IMR-90 (cell line): ENCODE results near the gene ISOC1. TPM values are rescaled to one million over a fixed set of nuclear protein-coding genes. Genes with fewer than 3 reads are reported as not detected.

ENCODE experiments used
- ATAC-seq: fragments of 200-7000 bp; cut with Tn5 transposase; 2 replicates; pipeline ENCODE4 v1.9.1; 2020; ENCODE audit warnings: low read depth, mild to moderate bottlenecking, moderate library complexity
- BruUV-seq: library from RNA; stranded (reverse); fragments of 400-500 nt; replicated peaks from 2 replicates; lab custom pipeline; 2021; lab: Mats Ljungman, UMichigan
- CTCF ChIA-PET: fragments of 300-600 bp; formaldehyde crosslinking; extraction: SDS; loops from one replicate; lab custom pipeline; 2021; ENCODE audit warnings: antibody characterized with exemption; lab: Yijun Ruan, JAX
- POLR2A ChIA-PET: fragments of 300-600 bp; sonication (Branson Sonifier 250); formaldehyde crosslinking; loops from one replicate; lab custom pipeline; 2022; ENCODE audit warnings: antibody characterized with exemption; ENCODE audit not compliant: unreplicated experiment; lab: Charles Lee
- DNase-seq: peaks from one replicate; pipeline ENCODE4 v3.0.0; 2013
- H2AFZ ChIP-seq: replicated peaks from 2 replicates; pipeline ENCODE3; 2013; ENCODE audit warnings: low read length, mild to moderate bottlenecking; ENCODE audit not compliant: poor library complexity
- H2AK5ac ChIP-seq: 2 replicates; pipeline ENCODE4 v1.6.1; 2013; ENCODE audit warnings: low read depth, low read length, inconsistent platforms
- H2AK9ac ChIP-seq: replicated peaks from 2 replicates; pipeline ENCODE3; 2013; ENCODE audit warnings: mild to moderate bottlenecking, low read depth, low read length, moderate library complexity; ENCODE audit not compliant: poor library complexity
- H2BK120ac ChIP-seq: 2 replicates; pipeline ENCODE4 v1.6.1; 2013; ENCODE audit warnings: low read depth, low read length, inconsistent platforms
- H2BK15ac ChIP-seq: 3 replicates; pipeline ENCODE4 v1.6.1; 2013; ENCODE audit warnings: low read depth, low read length, inconsistent platforms
- H2BK20ac ChIP-seq: 2 replicates; pipeline ENCODE4 v1.6.1; 2013; ENCODE audit warnings: low read depth, mild to moderate bottlenecking, inconsistent platforms, low read length, moderate library complexity
- H2BK5ac ChIP-seq: 2 replicates; pipeline ENCODE4 v1.6.1; 2013; ENCODE audit warnings: mild to moderate bottlenecking, low read depth, low read length, inconsistent platforms; ENCODE audit not compliant: poor library complexity, severe bottlenecking
- H3K14ac ChIP-seq: replicated peaks from 2 replicates; pipeline ENCODE4 v1.6.1; 2013; ENCODE audit warnings: low read depth, low read length, inconsistent platforms
- H3K18ac ChIP-seq: 2 replicates; pipeline ENCODE4 v1.6.1; 2013; ENCODE audit warnings: low read depth, low read length, control low read depth
- H3K23ac ChIP-seq: 2 replicates; pipeline ENCODE4 v1.6.1; 2013; ENCODE audit warnings: low read depth, low read length, inconsistent platforms
- H3K27ac ChIP-seq: 2 replicates; pipeline ENCODE4 v1.5.1; 2013; ENCODE audit warnings: mild to moderate bottlenecking, control low read depth, low read length; ENCODE audit not compliant: insufficient read depth
- H3K27me3 ChIP-seq: 2 replicates; pipeline ENCODE4 v1.6.1; 2013; ENCODE audit warnings: low read length; ENCODE audit not compliant: control insufficient read depth, insufficient read depth
- H3K36me3 ChIP-seq: 2 replicates; pipeline ENCODE4 v1.6.1; 2013; ENCODE audit warnings: low read length, mixed read lengths; ENCODE audit not compliant: control insufficient read depth, insufficient read depth
- H3K4ac ChIP-seq: 2 replicates; pipeline ENCODE4 v1.6.1; 2013; ENCODE audit warnings: low read depth, low read length, inconsistent platforms
- H3K4me1 ChIP-seq: 2 replicates; pipeline ENCODE4 v1.6.1; 2013; ENCODE audit warnings: low read length, mixed read lengths; ENCODE audit not compliant: control insufficient read depth, insufficient read depth
- H3K4me2 ChIP-seq: 2 replicates; pipeline ENCODE4 v1.6.1; 2013; ENCODE audit warnings: low read depth, mild to moderate bottlenecking, control low read depth, low read length, moderate library complexity
- H3K4me3 ChIP-seq: 2 replicates; pipeline ENCODE4 v1.5.1; 2013; ENCODE audit warnings: low read depth, mild to moderate bottlenecking, control low read depth, low read length, moderate library complexity; ENCODE audit not compliant: insufficient read depth
- H3K56ac ChIP-seq: 2 replicates; pipeline ENCODE4 v1.6.1; 2013; ENCODE audit warnings: low read length, inconsistent platforms; ENCODE audit not compliant: insufficient read depth; ENCODE audit errors: extremely low read depth
- H3K79me1 ChIP-seq, 2 experiments: 2 replicates each; pipeline ENCODE4 v1.6.1; 2013; ENCODE audit warnings: low read length in 2 of 2, inconsistent platforms in 1 of 2, low read depth in 1 of 2
- H3K9ac ChIP-seq: 2 replicates; pipeline ENCODE4 v1.6.1; 2013; ENCODE audit warnings: low read depth, low read length, control low read depth
- H3K9me1 ChIP-seq: 2 replicates; pipeline ENCODE4 v1.6.1; 2013; ENCODE audit warnings: low read length, inconsistent platforms; ENCODE audit not compliant: insufficient read depth
- H3K9me3 ChIP-seq: 2 replicates; pipeline ENCODE4 v1.6.1; 2013; ENCODE audit warnings: low read length; ENCODE audit not compliant: control insufficient read depth, insufficient read depth
- H4K20me1 ChIP-seq: 2 replicates; pipeline ENCODE4 v1.6.1; 2013; ENCODE audit warnings: low read length, inconsistent platforms; ENCODE audit not compliant: insufficient read depth
- H4K5ac ChIP-seq: 2 replicates; pipeline ENCODE4 v1.6.1; 2013; ENCODE audit warnings: mild to moderate bottlenecking, low read depth, low read length, control low read depth
- H4K8ac ChIP-seq, 2 experiments: 2 replicates each; pipeline ENCODE4 v1.6.1; 2013; ENCODE audit warnings: low read depth in 2 of 2, low read length in 2 of 2, control low read depth in 1 of 2, inconsistent platforms in 1 of 2
- H4K91ac ChIP-seq: 2 replicates; pipeline ENCODE4 v1.6.1; 2013; ENCODE audit warnings: low read depth, low read length, inconsistent platforms; ENCODE audit not compliant: insufficient read depth
- BHLHE40 ChIP-seq: fragments of 150-350 bp; IDR thresholded peaks from 2 replicates; pipeline ENCODE4 v1.6.1; 2016; ENCODE audit warnings: mild to moderate bottlenecking, low read depth, low read length
- CEBPB ChIP-seq: IDR thresholded peaks from 2 replicates; pipeline ENCODE4 v1.6.1; 2012; ENCODE audit warnings: low read depth, low read length, improper control_type of control experiment
- CHD1 ChIP-seq: IDR thresholded peaks from 2 replicates; pipeline ENCODE4 v1.6.1; 2012; ENCODE audit warnings: low read depth, low read length, improper control_type of control experiment
- CTCF ChIP-seq: conservative IDR thresholded peaks from 2 replicates; pipeline ENCODE4 v1.5.1; 2012; ENCODE audit warnings: mild to moderate bottlenecking, low read depth, low read length, improper control_type of control experiment
- FOS ChIP-seq: fragments of 150-350 bp; IDR thresholded peaks from 2 replicates; pipeline ENCODE4 v1.6.1; 2016; ENCODE audit warnings: low read depth, low read length
- MAZ ChIP-seq: IDR thresholded peaks from 2 replicates; pipeline ENCODE4 v1.6.1; 2012; ENCODE audit warnings: low read depth, mild to moderate bottlenecking, low read length, improper control_type of control experiment, moderate library complexity, borderline replicate concordance
- MXI1 ChIP-seq: IDR thresholded peaks from 2 replicates; pipeline ENCODE4 v1.6.1; 2012; ENCODE audit warnings: low read depth, mild to moderate bottlenecking, low read length, moderate library complexity, borderline replicate concordance
- NFE2L2 ChIP-seq: fragments of 150-350 bp; IDR thresholded peaks from 2 replicates; pipeline ENCODE4 v1.6.1; 2016; ENCODE audit warnings: low read depth, mild to moderate bottlenecking, low read length
- POLR2A ChIP-seq: IDR thresholded peaks from 2 replicates; pipeline ENCODE4 v1.6.1; 2012; ENCODE audit warnings: mild to moderate bottlenecking, low read depth, low read length
- RAD21 ChIP-seq: IDR thresholded peaks from 2 replicates; pipeline ENCODE4 v1.6.1; 2012; ENCODE audit warnings: low read length, improper control_type of control experiment
- RCOR1 ChIP-seq: IDR thresholded peaks from 2 replicates; pipeline ENCODE4 v1.6.1; 2012; ENCODE audit warnings: mild to moderate bottlenecking, low read length, improper control_type of control experiment; ENCODE audit not compliant: insufficient replicate concordance
- RFX5 ChIP-seq: IDR thresholded peaks from 2 replicates; pipeline ENCODE4 v1.8.0; 2012; ENCODE audit warnings: low read depth, mild to moderate bottlenecking, low read length, moderate library complexity
- SMC3 ChIP-seq: fragments of 150-350 bp; IDR thresholded peaks from 2 replicates; pipeline ENCODE4 v1.6.1; 2016; ENCODE audit warnings: low read depth, mild to moderate bottlenecking, antibody characterized with exemption, low read length, moderate library complexity
- USF2 ChIP-seq: fragments of 150-350 bp; IDR thresholded peaks from 2 replicates; pipeline ENCODE4 v1.6.1; 2017; ENCODE audit warnings: mild to moderate bottlenecking, antibody characterized with exemption, low read length, low read depth
- WGBS, 2 experiments: methylation state at CpG; one replicate each; pipeline versions ENCODE4 v1.1.5 to v1.1.7; 2013; ENCODE audit warnings: missing lambda C conversion rate in 2 of 2; ENCODE audit not compliant: insufficient read length in 1 of 2; ENCODE audit errors: extremely low coverage in 2 of 2; 5-methylcytosine and 5-hydroxymethylcytosine counted together
- dilution Hi-C: fragments of 300-500 bp; cut with HindIII; formaldehyde crosslinking; loops from one replicate; pipeline ENCODE4 v1.14.3; 2018; ENCODE audit warnings: low sequenced_read_pairs; ENCODE audit not compliant: unreplicated experiment
- in situ Hi-C: fragments of 300-500 bp; cut with MboI; formaldehyde crosslinking; loops from 3 replicates; pipeline ENCODE4 v1.14.3; 2019; ENCODE audit warnings: low sequenced_read_pairs, inconsistent platforms, mixed read lengths
- intact Hi-C: fragments of 100-400 bp; cut with micrococcal nuclease; formaldehyde crosslinking; loops from 2 replicates; pipeline ENCODE4 v1.10.0; 2022
- polyA plus RNA-seq, 3 experiments: library from polyadenylated mRNA; depleted of rRNA; stranded (reverse); fragments of >200 nt; gene quantifications; 2 replicates each; pipeline ENCODE4 v1.2.3, GENCODE V29; 2012; ENCODE audit warnings: low replicate concordance in 1 of 3
- total RNA-seq: library from RNA; depleted of rRNA; stranded (reverse); fragments of >200 nt; gene quantifications from 2 replicates; pipeline ENCODE4 v1.2.3, GENCODE V29; 2012

ISOC1 gene
- total and polyA plus RNA-seq, 2 of the 4 experiments (the other 2 are of a cell fraction) = 10.8 to 11.6 TPM

GRCh38 chr5:129133553-129133952 lies 39.0 kb downstream of the ISOC1 start:
- Histone ChIP-seq H4K91ac (no peak overlapping the region), H3K27me3 (no peaks in the 10 kb centered on the region), H2BK20ac (no peak overlapping the region), H2AK9ac (no peak overlapping the region), H4K5ac (no peak overlapping the region), H3K4ac (no peak overlapping the region), H3K18ac (no peak overlapping the region), H3K9me1 (no peaks in the 10 kb centered on the region), H3K14ac (no peak overlapping the region), H2BK120ac (no peak overlapping the region), H3K79me1 (no peaks in the 10 kb centered on the region), H2AFZ (no peak overlapping the region), H4K20me1 (no peaks in the 10 kb centered on the region), H3K4me3 (no peak overlapping the region), H3K36me3 (no peaks in the 10 kb centered on the region), H2BK15ac (no peak overlapping the region), H3K9me3 (no peaks in the 10 kb centered on the region), H3K4me1 (no peaks in the 10 kb centered on the region), H3K27ac (no peak overlapping the region), H3K9ac (no peak overlapping the region), H3K56ac (no peak overlapping the region), H4K8ac (no peak overlapping the region), H3K4me2 (no peak overlapping the region), H2BK5ac (no peak overlapping the region), H3K23ac (no peak overlapping the region), H2AK5ac (no peak overlapping the region)
- WGBS, 2 experiments = no CpG with 5 or more reads among the region's 1 CpG
- ATAC-seq = no peak
- in situ Hi-C loops = no loop called here
- ChIA-PET POLR2A (no interaction called here), CTCF (interaction anchor here (0.5 kb wide), 1 partner anchor 12 kb away, joined by 3 read pairs; no protein-coding TSS in a partner anchor)
- BruUV-seq = no TSS peak
- DNase-seq = no peak
- intact Hi-C loops = no loop called here
- TF ChIP-seq SMC3 (no peak), RAD21 (no peak), RFX5 (no peak), MAZ (no peak), CTCF (no peak), MXI1 (no peak), FOS (no peak), RCOR1 (no peak), NFE2L2 (no peak), USF2 (no peak), CEBPB (no peak), BHLHE40 (no peak), POLR2A (no peak), CHD1 (no peak)
- dilution Hi-C loops = no loop called here
